Activated CD8-positive, alpha-beta memory T cell treated with anti-CD3 and anti-CD28 coated beads for 1 hour (primary cell): Measurements from ENCODE around the gene FBRSL1.

ENCODE experiments used
- DNase-seq, 2 donors: peaks; one replicate each; pipeline ENCODE4 v3.0.0-alpha.2; 2020; ENCODE audit warnings: low read depth in 1 of 2; ENCODE audit errors: extremely low read depth in 1 of 2

FBRSL1 gene

DNA sequence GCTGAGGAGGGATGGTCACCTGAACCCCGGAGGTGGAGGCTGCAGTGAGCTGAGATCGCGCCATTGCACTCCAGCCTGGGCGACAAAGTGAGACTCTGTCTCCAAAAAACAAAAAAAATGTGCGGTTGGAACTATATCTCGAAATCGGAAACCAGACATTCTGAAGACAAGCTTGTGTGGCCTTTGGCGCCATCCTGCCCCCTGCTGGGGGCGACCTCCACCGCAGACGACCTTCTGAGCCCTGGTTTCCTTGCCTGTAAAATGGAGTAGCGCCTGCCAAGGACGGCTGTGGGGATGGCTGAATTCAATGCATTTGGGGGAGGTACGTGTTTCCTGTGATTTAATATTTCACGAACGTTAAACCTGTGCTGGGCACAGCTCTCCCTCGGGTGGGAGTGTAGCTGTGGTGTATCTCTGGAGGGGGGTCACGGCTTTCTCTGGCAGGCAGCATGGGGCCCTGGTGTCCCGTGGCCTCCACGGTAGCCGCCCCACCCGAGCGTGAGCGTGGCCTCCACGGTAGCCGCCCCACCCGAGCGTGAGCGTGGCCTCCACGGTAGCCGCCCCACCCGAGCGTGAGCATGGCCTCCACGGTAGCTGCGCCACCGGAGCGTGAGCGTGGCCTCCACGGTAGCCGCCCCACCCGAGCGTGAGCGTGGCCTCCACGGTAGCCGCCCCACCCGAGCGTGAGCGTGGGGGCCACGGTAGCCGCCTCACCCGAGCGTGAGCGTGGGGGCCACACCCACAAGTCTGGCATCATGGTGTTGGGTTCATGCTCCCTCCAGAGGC lies 65.1 kb downstream of the FBRSL1 start:
- DNase-seq: no peak

DNA sequence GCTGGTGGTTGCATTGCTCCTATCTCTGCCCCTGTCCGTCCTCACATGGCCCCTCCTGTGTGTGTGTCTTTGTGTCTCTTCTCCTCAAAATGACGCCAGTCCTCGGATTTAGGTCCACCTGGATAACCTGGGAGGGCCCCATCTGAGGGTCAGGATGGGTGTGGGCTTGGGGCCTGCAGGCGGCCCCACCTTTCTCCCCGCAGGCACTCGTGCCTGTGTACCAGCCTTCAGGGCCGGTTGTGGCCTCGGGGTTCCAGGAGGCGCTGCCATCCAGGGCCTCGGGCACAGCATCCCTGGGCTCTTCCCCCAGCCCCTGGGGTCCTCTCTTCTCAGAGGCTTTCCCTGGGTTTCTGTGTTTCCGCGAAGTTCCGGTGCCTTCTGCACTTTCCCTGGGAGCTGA lies 65.7 kb downstream of the FBRSL1 start:
- no peak for DNase-seq

DNA sequence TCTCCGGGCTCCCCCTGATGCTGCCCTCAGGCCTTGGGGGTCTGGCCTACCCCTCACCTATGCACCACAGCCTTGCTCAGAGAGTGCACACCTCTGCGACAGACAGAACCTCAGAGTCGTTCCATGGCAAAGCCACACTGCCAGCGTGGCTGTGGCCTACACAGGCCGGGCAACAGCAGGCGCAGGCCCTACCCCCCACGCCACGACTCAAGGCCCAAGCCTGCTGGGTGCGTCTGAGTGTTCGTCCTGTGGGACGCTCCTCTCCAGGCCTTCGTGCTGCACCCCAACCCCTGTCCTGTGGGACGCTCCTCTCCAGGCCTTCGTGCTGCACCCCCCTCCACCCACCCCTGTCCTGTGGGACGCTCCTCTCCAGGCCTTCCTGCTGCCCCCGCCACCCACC lies 66.3 kb downstream of the FBRSL1 start:
- DNase-seq: no peak

DNA sequence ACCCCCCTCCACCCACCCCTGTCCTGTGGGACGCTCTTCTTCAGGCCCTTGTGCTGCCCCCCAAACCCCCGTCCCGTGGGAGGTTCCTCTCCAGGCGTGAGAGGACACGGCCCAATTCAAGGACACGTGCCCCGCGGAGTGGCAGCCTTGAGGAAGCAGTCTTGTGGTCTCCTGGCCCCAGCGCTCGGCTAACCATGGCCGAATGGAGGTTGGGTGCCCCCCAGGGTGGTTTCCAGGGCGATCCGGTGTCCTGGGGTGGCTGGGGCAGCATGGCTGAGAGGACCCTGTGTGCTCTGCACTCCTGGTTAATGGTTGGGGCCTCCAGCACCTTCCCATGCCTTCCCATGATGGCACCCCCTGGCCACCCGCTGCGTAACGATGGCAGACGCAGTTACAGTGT lies 66.8 kb downstream of the FBRSL1 start:
- DNase-seq: no peak

DNA sequence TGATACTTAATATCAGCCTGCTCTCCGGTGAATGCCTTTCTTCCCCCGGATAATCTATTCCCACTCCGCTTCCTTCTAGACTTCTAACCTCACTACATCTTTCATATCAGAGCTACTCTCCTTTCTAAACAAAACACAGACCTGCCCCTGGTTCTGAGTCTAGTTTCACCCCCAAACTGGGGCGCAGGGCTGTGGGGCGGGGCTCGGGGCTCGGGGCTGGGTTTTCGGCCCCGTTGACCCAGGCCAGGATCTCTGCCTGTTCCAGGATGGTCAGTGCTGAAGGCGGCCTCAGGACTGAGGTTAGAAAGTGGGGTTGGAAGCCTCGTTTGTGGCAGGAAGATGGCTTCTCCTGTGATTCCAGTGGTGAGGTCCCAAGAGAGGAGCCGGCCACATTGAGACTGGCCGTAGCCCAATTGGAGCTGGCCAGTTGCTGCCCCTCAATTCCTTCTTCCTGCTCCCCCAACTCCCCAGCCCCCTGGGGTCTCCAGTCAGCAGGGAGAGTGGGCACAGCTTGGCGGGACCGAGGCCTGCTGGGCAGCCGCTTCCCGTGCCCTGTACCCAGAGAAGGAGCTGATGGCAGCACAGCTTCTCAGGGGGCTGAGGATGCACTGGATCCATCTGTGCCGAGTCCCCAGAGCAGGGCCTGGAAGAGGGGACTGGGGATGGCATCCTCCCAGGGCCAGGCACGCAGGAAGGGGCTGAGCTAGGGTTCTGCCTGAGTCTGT lies 67.5 kb downstream of the FBRSL1 start:
- DNase-seq: no peak

DNA sequence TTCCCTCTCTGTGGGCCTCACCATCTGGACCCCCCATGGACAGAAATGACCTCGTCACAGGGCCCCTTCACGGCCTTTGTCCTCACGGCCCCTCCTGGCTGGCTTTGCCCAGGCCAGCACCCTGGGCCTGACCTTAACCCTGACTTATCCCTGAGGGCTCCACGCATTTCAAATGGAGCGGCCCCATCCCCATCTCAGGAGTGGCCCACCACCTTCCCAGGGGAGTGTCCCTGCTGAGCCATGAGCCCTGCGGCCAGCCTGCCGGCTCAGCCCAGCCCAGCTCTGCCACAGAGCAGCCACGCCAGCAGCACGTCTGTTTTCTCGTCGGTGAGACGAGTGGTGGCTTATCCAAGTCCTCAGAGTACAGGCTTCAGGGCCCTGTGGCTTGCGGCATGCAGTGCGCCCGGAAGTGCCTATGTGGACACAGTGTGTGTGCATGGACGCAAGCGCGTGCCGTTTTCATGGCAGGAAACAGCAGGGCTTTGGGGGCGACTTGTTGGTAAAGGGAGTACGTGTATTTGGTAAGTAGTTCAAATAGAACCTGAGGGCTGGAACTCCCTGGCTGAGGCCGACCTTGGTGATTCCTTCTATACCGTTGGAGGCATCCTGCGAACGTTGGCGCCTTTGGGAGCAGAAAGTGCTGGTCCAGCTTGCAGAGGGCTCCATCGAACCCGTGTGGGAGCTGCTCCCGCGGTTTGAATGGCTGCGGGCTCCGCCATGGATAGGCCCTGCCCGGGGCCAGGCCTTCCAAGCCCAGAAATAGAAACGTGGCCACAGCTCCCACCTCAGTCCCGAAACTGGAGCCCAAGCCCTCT lies 68.3 kb downstream of the FBRSL1 start:
- no peak for DNase-seq

DNA sequence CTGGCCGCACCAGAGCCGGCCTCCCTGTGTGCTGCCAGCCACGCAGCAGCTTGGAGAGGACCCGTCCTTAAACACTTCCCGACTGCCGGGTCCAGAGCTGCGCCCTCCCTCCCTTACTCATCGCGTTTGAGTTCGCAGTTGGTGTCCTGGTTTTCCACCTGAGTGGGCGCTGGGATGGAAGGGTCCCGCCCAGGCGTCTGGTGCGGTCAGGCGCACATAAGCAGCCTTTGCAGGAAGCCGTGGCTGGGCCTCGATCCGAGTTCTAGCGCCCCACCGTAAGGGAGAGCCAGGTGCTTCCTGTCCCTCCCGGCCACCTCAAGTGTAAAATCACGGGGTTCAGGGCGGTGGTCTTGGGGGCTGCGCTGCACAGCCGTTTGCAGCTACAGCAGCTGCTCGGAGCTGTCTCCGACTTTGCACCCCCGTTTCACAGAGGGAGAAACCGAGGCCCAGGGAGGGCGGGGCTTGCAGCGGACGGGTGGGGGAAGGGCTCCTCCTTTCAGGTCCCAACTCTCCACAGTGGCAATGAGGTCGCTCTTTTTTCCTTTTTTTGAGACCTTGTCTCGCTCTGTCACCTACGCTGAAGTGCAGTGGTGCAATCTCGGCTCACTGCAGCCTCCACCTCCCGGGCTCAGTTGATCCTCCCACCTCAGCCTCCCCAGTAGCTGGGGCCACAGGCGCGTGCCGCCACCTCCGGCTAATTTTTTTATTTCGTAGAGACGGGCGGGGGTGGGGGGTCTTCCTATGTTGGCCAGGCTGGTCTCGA lies 69.1 kb downstream of the FBRSL1 start:
- DNase-seq: no peak

DNA sequence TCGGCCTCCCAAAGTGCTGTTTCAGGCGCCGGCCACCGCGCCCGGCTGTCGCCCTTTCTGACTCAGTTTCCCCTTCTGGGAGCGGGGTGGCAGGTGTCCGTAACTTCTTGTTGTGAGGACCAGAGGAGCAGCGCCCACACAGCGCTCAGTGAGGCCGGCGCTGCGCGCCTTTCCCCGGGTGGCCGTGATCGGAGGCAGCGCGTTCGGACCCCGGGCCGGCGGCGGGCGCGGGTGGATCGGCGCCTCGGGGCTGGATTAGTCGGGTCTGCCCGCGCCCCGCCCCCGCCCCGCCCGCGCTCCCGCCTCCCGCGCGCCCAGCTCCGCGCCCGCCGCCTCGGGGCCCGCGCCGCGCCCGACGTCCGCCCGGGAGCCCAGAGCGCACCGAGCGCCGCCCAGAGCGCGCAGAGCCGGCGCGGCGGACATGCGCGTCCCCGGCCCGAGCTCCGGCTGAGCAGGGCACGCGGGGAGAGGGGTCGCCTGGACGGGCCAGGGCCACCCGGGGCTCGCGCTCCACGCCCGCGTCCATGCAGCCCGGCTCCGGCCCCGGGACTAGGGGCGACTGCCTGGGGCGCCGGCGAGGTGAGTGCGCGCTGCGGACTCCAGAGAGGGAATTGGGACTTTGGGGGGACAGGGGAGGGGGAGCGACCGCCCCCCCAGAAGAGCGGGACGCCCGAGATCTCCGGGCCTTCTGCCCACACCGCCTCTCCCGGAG lies 69.9 kb downstream of the FBRSL1 start:
- no peak for DNase-seq

DNA sequence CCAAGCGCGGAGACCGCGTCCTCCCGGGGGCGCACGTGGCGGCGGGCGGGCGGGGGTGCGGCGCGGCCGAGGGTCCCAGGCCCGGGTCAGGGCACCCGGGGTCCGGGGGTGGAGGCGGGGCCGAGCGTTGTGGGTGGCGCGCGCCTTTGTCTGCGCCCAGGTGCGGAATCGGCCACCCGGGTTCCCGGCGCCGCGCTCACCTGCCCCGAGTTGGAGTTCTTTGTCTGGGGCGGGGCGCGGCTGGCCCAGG lies 70.3 kb downstream of the FBRSL1 start:
- DNase-seq: no peak

DNA sequence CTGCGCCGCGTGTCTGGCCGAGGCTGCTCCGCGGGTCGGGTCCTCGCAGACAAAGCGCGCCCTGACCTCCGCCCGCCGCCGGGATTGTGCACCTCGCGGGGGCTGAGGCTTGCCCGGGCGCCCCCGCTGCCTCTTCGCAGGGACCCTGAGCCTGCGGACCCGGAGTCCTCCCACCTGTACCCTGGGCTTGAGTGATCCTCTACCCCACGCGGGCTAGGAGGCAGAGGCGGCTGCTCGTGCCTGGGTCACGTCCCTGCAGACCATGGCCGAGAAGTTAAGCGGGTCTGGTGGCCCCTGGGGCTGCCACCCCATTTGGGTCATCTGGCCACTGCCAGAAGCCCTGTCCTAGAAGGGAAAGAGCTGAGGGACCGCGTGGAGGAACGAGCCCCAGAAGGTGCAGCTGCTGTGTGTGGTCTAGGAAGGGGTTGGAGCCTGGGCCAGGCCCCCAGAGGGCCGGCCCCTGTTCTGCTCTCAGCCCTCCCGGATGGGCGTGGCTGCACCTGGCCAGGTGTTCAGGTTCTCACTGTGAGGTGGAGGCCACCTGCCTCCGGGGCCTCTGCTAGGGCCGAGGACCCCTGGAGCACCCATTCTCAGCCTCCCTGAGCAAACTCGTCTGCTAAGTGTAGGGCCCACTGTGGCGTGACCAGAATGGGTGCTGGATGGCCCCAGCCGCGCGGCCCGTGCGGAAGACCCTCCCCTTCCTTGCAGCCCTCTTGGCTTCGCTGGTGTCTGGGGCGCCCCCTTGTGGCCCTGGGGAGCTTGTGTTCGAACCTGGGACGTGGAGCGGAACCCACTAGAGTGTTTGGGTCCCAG lies 70.9 kb downstream of the FBRSL1 start:
- DNase-seq: peak; percentile 43 to 53
